Head of caudate nucleus (tissue), 42 donors: ENCODE measurements around the gene POLA2.
"Not testable (repeated sequence)": the region's sequence is repeated elsewhere in the genome, so short reads cannot be mapped to it uniquely, and the experiment has no call there.

Experiments
- DNase-seq, 42 donors: peaks; one replicate each; pipeline versions ENCODE4 v3.0.0 to v3.0.0-alpha.2; 2020 to 2021; ENCODE audit warnings: mixed read lengths in 7 of 42
- intact Hi-C: fragments of 100-400 bp; cut with DNase I; formaldehyde crosslinking; loops from one replicate; pipeline ENCODE4 v1.15.0; 2022

The POLA2 gene

GRCh38 chr11:65236194-65237059, 25.3 kb upstream of the POLA2 start:
- intact Hi-C loops, result no loop called here
- no peak for DNase-seq

- intact Hi-C loops, DNase-seq: not testable (repeated sequence)
Observed at GRCh38 chr11:65238302-65238701, 23.5 kb upstream of the POLA2 start.

- intact Hi-C loops, result no loop called here
- no peak for DNase-seq
Observed at GRCh38 chr11:65241134-65241533, 20.6 kb upstream of the POLA2 start.

GRCh38 chr11:65241692-65242091, 20.1 kb upstream of the POLA2 start:
- DNase-seq, result no peak
- intact Hi-C loops, result no loop called here

- no peak for DNase-seq
- intact Hi-C loops, result no loop called here
Observed at GRCh38 chr11:65242389-65242788, 19.4 kb upstream of the POLA2 start.

GRCh38 chr11:65243797-65244196, 18.0 kb upstream of the POLA2 start:
- intact Hi-C loops, result no loop called here
- no peak for DNase-seq

GRCh38 chr11:65245046-65245445, 16.7 kb upstream of the POLA2 start:
- DNase-seq, intact Hi-C loops: not testable (repeated sequence)

- DNase-seq, result no peak
- intact Hi-C loops, result no loop called here
Observed at GRCh38 chr11:65246506-65246905, 15.3 kb upstream of the POLA2 start.

- DNase-seq, intact Hi-C loops: not testable (repeated sequence)
Observed at GRCh38 chr11:65248184-65248710, 13.5 kb upstream of the POLA2 start.

GRCh38 chr11:65251476-65251875, 10.3 kb upstream of the POLA2 start:
- intact Hi-C loops, result no loop called here
- DNase-seq, result no peak

GRCh38 chr11:65254724-65255123, 7.0 kb upstream of the POLA2 start:
- intact Hi-C loops, result no loop called here
- no peak for DNase-seq

- DNase-seq, result no peak
- intact Hi-C loops, result no loop called here
Observed at GRCh38 chr11:65258988-65259387, 2.8 kb upstream of the POLA2 start.

- intact Hi-C loops, result no loop called here
- DNase-seq, result no peak
Observed at GRCh38 chr11:65260302-65260701, 1.5 kb upstream of the POLA2 start.

GRCh38 chr11:65260756-65261590, 789 bp upstream of the POLA2 start:
- intact Hi-C loops, result no loop called here
- no peak for DNase-seq

GRCh38 chr11:65262381-65262680, 569 bp downstream of the POLA2 start:
- intact Hi-C loops, result no loop called here
- DNase-seq, result peak in 30 of 42 donors; percentile 14 to 63 (median 48)

GRCh38 chr11:65262776-65263175, 1.0 kb downstream of the POLA2 start:
- no peak for DNase-seq
- intact Hi-C loops, result no loop called here

GRCh38 chr11:65264747-65265146, 3.0 kb downstream of the POLA2 start:
- intact Hi-C loops, DNase-seq: not testable (repeated sequence)

- no peak for DNase-seq
- intact Hi-C loops, result no loop called here
Observed at GRCh38 chr11:65266210-65266609, 4.4 kb downstream of the POLA2 start.

GRCh38 chr11:65274735-65275682, 13.2 kb downstream of the POLA2 start:
- intact Hi-C loops, result loop anchor here (2.0 to 10.0 kb wide), 2 partner anchors 40 to 240 kb away; partner anchors contain the start of gene CDC42EP2

More at GRCh38 chr11:65274735-65275682, 13.2 kb downstream of the POLA2 start:
- DNase-seq, result peak; percentile 39 to 95 (median 82)
